ENCODE results near the gene HCFC2.
A peak's percentile ranks its signal among the peaks of the same experiment; 100 is the strongest.

Gene HCFC2

DNA sequence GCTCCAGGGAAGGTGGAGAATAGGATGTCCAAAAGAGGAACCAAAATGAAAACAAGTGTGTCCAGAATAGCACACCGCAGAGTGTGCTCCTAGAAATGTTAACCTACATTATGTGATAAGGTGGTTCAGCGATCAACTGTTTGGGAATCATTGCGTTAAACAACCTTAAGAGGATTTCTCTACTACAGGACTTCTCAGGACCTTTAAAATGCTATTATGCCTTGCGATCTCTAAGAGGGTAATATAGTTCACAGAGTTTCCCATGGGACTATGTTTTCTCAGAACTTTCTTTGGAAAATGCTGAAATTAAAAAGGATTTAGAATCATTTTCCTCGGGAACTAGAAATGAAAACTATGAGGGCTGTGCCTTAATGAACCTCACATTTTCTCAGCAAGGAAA lies 16.2 kb upstream of the HCFC2 start:
- H3K4me1 Mint-ChIP-seq = peaks cover 5% of the 10 kb centered on the region
- no peak for ATAC-seq (replicated peaks; ENCODE audit: extremely low read depth, poor library complexity, severe bottlenecking)
- H3K27me3 Mint-ChIP-seq = peaks cover 49% of the 10 kb centered on the region
- H3K36me3 Mint-ChIP-seq (ENCODE audit: insufficient read depth) = peaks cover 2% of the 10 kb centered on the region
- H3K27ac Mint-ChIP-seq (ENCODE audit: low read depth) = no peak overlapping the region
- no peak for DNase-seq (ENCODE audit: low spot score in 2 of 2)
- no peak overlapping the region for H3K4me3 Mint-ChIP-seq
- no peaks in the 10 kb centered on the region for H3K9me3 Mint-ChIP-seq

DNA sequence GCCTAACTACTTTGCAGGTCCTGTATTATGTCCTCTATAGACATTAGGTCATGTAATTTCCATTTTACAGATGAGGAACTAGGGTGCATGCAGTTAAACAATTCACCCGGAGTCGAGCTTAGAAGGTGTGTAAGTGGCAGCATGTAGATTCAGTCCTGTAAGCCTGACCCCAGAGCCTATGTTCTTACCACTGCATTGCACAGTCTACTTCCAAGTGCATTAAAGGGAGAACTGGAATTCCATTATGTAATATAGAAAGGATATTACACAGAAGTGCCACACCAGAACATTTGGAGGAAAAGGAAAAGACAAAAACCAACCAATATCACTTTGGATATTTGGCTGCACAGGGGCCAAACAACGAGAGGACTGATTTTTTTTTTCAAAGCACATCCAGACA lies 15.5 kb upstream of the HCFC2 start:
- H3K27me3 Mint-ChIP-seq = peaks cover 56% of the 10 kb centered on the region
- ATAC-seq (replicated peaks; ENCODE audit: extremely low read depth, poor library complexity, severe bottlenecking) (no peak), DNase-seq (ENCODE audit: low spot score in 2 of 2) (no peak)
- peaks cover 5% of the 10 kb centered on the region for H3K4me1 Mint-ChIP-seq
- H3K27ac Mint-ChIP-seq (ENCODE audit: low read depth) = no peak overlapping the region
- no peaks in the 10 kb centered on the region for H3K9me3 Mint-ChIP-seq
- H3K36me3 Mint-ChIP-seq (ENCODE audit: insufficient read depth) = peaks cover 2% of the 10 kb centered on the region
- no peak overlapping the region for H3K4me3 Mint-ChIP-seq

GRCh38 chr12:104049278-104049902 lies 14.9 kb upstream of the HCFC2 start:
- DNase-seq (ENCODE audit: low spot score in 2 of 2) (no peak), ATAC-seq (replicated peaks; ENCODE audit: extremely low read depth, poor library complexity, severe bottlenecking) (no peak)
- Mint-ChIP-seq H3K27me3 (peaks cover 62% of the 10 kb centered on the region), H3K27ac (ENCODE audit: low read depth) (no peak overlapping the region), H3K9me3 (no peaks in the 10 kb centered on the region), H3K4me1 (peaks cover 5% of the 10 kb centered on the region), H3K36me3 (ENCODE audit: insufficient read depth) (peaks cover 2% of the 10 kb centered on the region), H3K4me3 (no peak overlapping the region)

DNA sequence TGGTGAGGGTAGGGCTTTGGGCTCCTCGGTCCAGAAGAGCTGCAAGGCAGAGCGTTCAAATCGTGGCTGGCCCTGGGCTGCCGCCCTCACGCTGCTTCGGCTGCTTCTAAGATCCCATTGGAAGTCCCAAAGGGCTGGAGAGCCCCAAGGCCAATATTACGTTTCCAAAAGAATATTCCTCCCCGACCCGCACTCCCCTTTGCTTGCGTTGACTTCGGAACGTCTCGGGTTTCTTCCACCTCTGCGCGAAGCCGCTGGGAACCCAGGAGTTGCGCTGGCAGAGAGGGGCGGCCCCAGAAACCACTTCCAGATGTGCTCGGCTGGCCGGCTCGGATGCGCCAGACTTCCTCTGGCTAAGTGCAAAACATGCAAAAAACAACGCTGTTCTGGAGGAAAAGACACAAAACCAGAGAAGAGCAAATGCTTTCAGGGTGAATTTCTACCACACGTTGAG lies 14.4 kb upstream of the HCFC2 start, which contains the start of gene GLT8D2:
GLT8D2 (minus strand) TSS at position 285 of the 454 bp plus-strand sequence. CDS start 30,539 bp downstream, outside the sequence.
- no peak for DNase-seq (ENCODE audit: low spot score in 2 of 2)
- no peak for ATAC-seq (replicated peaks; ENCODE audit: extremely low read depth, poor library complexity, severe bottlenecking)
- Mint-ChIP-seq H3K9me3 (no peaks in the 10 kb centered on the region), H3K36me3 (ENCODE audit: insufficient read depth) (peaks cover 2% of the 10 kb centered on the region), H3K4me3 (no peak within 1 kb of the TSS), H3K27ac (ENCODE audit: low read depth) (no peak within 1 kb of the TSS), H3K27me3 (peaks cover 67% of the 10 kb centered on the region), H3K4me1 (peaks cover 5% of the 10 kb centered on the region)

DNA sequence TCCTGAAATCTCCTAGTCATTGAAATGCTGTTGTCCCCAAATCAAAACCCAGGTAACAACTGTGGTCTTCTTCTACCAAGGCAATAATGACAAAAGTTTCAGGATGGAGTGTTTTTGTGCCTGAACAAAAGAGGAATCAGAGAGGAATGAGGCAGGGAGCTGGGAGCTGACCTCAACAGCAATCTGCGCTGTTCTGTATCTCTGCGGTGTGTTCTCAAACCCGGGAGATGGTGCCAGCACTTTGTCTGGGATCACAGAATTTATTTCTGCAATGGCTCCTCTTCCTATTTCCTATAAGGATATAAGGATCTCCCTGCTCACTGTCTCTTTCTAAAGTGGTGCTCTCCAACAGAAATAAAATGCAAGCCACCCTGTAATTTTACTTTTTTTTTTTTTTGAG lies 13.9 kb upstream of the HCFC2 start:
- H3K9me3 Mint-ChIP-seq = no peaks in the 10 kb centered on the region
- H3K27me3 Mint-ChIP-seq = peaks cover 70% of the 10 kb centered on the region
- H3K4me1 Mint-ChIP-seq = peaks cover under 1% of the 10 kb centered on the region
- DNase-seq (ENCODE audit: low spot score in 2 of 2) = no peak
- no peaks in the 10 kb centered on the region for H3K36me3 Mint-ChIP-seq (ENCODE audit: insufficient read depth)
- H3K4me3 Mint-ChIP-seq = no peak overlapping the region
- no peak overlapping the region for H3K27ac Mint-ChIP-seq (ENCODE audit: low read depth)
- ATAC-seq (replicated peaks; ENCODE audit: extremely low read depth, poor library complexity, severe bottlenecking) = no peak

GRCh38 chr12:104054681-104055346 lies 9.5 kb upstream of the HCFC2 start:
- H3K4me3 Mint-ChIP-seq = no peak overlapping the region
- no peaks in the 10 kb centered on the region for H3K36me3 Mint-ChIP-seq (ENCODE audit: insufficient read depth)
- DNase-seq (ENCODE audit: low spot score in 2 of 2) (no peak), ATAC-seq (replicated peaks; ENCODE audit: extremely low read depth, poor library complexity, severe bottlenecking) (no peak)
- no peaks in the 10 kb centered on the region for H3K9me3 Mint-ChIP-seq
- peaks cover 54% of the 10 kb centered on the region for H3K27me3 Mint-ChIP-seq
- H3K4me1 Mint-ChIP-seq = no peaks in the 10 kb centered on the region
- no peak overlapping the region for H3K27ac Mint-ChIP-seq (ENCODE audit: low read depth)

DNA sequence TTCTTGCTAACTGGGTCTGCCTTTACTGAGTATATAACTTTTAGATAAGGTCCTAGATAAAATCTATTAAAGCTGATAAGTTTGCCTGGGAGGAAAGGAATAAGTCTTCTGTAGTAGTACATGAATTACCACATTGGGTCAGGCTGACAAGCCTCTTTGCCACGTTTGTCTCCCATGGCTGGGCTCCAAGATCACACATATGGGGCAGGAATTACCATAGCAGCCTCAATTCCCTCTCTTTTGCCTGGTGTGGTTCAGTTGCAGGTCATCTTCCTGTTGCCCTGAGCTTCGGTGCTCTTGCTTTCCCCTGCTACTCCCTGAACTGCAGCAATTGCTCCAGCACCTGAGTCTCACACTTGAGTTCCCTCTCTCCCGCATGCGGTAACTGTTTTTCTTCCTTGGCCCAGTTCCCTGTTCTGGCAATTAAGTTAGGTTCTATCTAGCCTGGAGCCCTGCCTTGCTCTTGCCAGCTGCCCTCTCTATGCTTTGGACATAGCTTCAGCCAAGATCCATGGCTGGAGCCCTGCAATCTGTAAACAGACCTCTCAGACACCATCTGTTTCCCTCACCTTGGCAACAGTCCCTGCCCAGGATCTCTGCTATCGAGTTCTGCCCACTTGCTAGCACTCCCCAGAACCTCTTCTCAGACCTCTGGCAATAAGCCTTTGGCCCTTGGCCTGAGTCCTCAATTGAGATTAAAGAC lies 8.5 kb upstream of the HCFC2 start:
- H3K9me3 Mint-ChIP-seq = no peaks in the 10 kb centered on the region
- H3K27me3 Mint-ChIP-seq = peaks cover 57% of the 10 kb centered on the region
- DNase-seq (ENCODE audit: low spot score in 2 of 2) (no peak), ATAC-seq (replicated peaks; ENCODE audit: extremely low read depth, poor library complexity, severe bottlenecking) (no peak)
- H3K4me1 Mint-ChIP-seq = no peaks in the 10 kb centered on the region
- no peaks in the 10 kb centered on the region for H3K36me3 Mint-ChIP-seq (ENCODE audit: insufficient read depth)
- H3K4me3 Mint-ChIP-seq = no peak overlapping the region
- H3K27ac Mint-ChIP-seq (ENCODE audit: low read depth) = no peak overlapping the region

DNA sequence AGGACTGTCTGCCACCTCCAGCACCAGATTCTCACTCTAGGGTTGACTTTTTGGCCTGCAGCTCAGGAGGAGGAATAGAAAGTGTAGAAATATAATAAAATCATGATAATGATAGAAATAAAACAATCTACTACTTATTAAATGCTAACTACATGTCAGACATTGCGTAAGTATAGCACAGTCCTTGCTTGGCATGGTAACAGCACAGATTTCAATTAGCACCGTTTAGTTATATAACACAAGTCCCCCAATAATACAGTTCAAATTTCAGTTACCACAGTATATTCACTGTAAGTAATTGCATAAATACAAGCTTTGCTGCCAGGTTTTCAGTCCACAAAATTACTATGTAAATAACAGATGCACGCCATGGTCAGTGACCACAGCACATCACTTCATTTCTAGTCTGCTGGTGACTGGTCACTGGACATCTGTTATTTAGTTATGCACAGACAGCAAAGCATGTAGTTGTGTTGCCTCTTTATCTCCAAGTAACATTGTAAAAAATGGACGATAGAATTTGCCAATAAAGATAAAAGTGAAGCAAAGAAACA lies 7.8 kb upstream of the HCFC2 start:
- Mint-ChIP-seq H3K4me3 (no peak overlapping the region), H3K27me3 (peaks cover 52% of the 10 kb centered on the region), H3K9me3 (no peaks in the 10 kb centered on the region), H3K4me1 (no peaks in the 10 kb centered on the region), H3K36me3 (ENCODE audit: insufficient read depth) (no peaks in the 10 kb centered on the region), H3K27ac (ENCODE audit: low read depth) (no peak overlapping the region)
- ATAC-seq (replicated peaks; ENCODE audit: extremely low read depth, poor library complexity, severe bottlenecking) = no peak
- no peak for DNase-seq (ENCODE audit: low spot score in 2 of 2)

- Mint-ChIP-seq H3K36me3 (ENCODE audit: insufficient read depth) (no peaks in the 10 kb centered on the region), H3K9me3 (no peaks in the 10 kb centered on the region), H3K27me3 (peaks cover 39% of the 10 kb centered on the region), H3K4me1 (no peaks in the 10 kb centered on the region), H3K4me3 (no peak overlapping the region), H3K27ac (ENCODE audit: low read depth) (no peak overlapping the region)
- ATAC-seq (replicated peaks; ENCODE audit: extremely low read depth, poor library complexity, severe bottlenecking) = no peak
- no peak for DNase-seq (ENCODE audit: low spot score in 2 of 2)
These were observed 6.5 kb upstream of the HCFC2 start for GRCh38 chr12:104057771-104058197.

DNA sequence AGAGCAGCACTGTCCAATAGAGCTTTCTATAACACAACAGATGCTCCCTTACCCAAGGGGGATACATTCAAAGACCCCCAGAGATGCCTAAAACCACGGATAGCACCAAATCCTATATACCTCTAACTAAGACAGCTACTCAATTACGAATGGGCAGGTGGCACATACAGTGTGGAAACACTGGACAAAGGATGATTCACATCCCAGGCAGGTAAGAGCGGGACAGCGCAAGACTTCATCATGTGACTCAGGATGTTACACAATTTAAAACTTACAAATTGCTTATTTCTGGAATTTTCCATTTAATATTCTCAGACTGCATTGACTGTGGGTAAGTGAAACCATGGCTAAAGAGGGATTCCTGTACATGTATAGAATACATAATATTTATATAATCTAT lies 5.5 kb upstream of the HCFC2 start:
- Mint-ChIP-seq H3K36me3 (ENCODE audit: insufficient read depth) (no peaks in the 10 kb centered on the region), H3K4me3 (no peak overlapping the region), H3K27ac (ENCODE audit: low read depth) (no peak overlapping the region), H3K4me1 (peaks cover 4% of the 10 kb centered on the region), H3K9me3 (no peaks in the 10 kb centered on the region), H3K27me3 (peaks cover 29% of the 10 kb centered on the region)
- no peak for ATAC-seq (replicated peaks; ENCODE audit: extremely low read depth, poor library complexity, severe bottlenecking)
- DNase-seq (ENCODE audit: low spot score in 2 of 2) = no peak

- peaks cover 4% of the 10 kb centered on the region for H3K4me1 Mint-ChIP-seq
- DNase-seq (ENCODE audit: low spot score in 2 of 2) (no peak), ATAC-seq (replicated peaks; ENCODE audit: extremely low read depth, poor library complexity, severe bottlenecking) (no peak)
- no peak overlapping the region for H3K27ac Mint-ChIP-seq (ENCODE audit: low read depth)
- H3K9me3 Mint-ChIP-seq = no peaks in the 10 kb centered on the region
- H3K36me3 Mint-ChIP-seq (ENCODE audit: insufficient read depth) = peaks cover 3% of the 10 kb centered on the region
- peaks cover 18% of the 10 kb centered on the region for H3K27me3 Mint-ChIP-seq
- H3K4me3 Mint-ChIP-seq = no peak overlapping the region
These were observed 4.4 kb upstream of the HCFC2 start for GRCh38 chr12:104059963-104060362.

- Mint-ChIP-seq H3K4me3 (no peak overlapping the region), H3K27ac (ENCODE audit: low read depth) (no peak overlapping the region), H3K4me1 (peaks cover 4% of the 10 kb centered on the region), H3K27me3 (peaks cover 15% of the 10 kb centered on the region), H3K9me3 (no peaks in the 10 kb centered on the region), H3K36me3 (ENCODE audit: insufficient read depth) (peaks cover 3% of the 10 kb centered on the region)
- ATAC-seq (replicated peaks; ENCODE audit: extremely low read depth, poor library complexity, severe bottlenecking) (no peak), DNase-seq (ENCODE audit: low spot score in 2 of 2) (no peak)
These were observed 3.5 kb upstream of the HCFC2 start for GRCh38 chr12:104060791-104061190.

DNA sequence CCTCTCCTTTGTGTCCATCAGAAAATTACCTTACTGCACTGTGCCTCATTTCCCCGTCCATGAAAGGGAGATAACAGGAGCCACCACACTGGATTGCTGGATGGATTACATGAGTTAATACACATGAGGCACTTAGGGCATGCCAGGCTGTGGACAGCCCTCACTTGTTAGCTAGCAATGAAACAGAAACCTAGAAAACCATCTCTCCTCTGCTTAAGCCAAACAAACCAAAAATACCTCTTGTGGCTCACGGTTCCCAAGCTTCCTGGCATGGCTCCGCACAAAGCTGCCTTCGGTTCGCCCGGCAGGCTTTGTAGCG lies 660 bp upstream of the HCFC2 start:
- Mint-ChIP-seq H3K9me3 (no peaks in the 10 kb centered on the region), H3K27ac (ENCODE audit: low read depth) (no peak overlapping the region), H3K36me3 (ENCODE audit: insufficient read depth) (peaks cover 10% of the 10 kb centered on the region), H3K27me3 (peaks cover 15% of the 10 kb centered on the region), H3K4me1 (peaks cover 4% of the 10 kb centered on the region), H3K4me3 (peak overlapping the region; percentile 91)
- ATAC-seq (replicated peaks; ENCODE audit: extremely low read depth, poor library complexity, severe bottlenecking) (peak; percentile 50), DNase-seq (ENCODE audit: low spot score in 2 of 2) (no peak)

All from central memory CD8-positive, alpha-beta T cell (primary cell).